Liver (tissue), 9 donors: ENCODE data around the gene MAGEF1. TPM values are rescaled to one million over a fixed set of nuclear protein-coding genes. Genes with fewer than 3 reads are reported as not detected.

Experiments used
- DNase-seq: peaks from one replicate; pipeline ENCODE4 v3.0.0-alpha.2; 2017; ENCODE audit warnings: low spot score
- H3K27ac ChIP-seq, 2 donors: one replicate each; pipeline ENCODE4 v1.7.0; 2013; ENCODE audit warnings: inconsistent platforms in 2 of 2, low read length in 2 of 2, control low read depth in 1 of 2, low read depth in 1 of 2, mild to moderate bottlenecking in 1 of 2
- H3K27me3 ChIP-seq, 4 donors: one replicate each; pipeline versions ENCODE4 v1.6.1 to v1.7.0; 2013; ENCODE audit warnings: low read length in 3 of 4, inconsistent platforms in 1 of 4, mild to moderate bottlenecking in 1 of 4, moderate library complexity in 1 of 4; ENCODE audit not compliant: control insufficient read depth in 4 of 4, insufficient read depth in 4 of 4
- H3K36me3 ChIP-seq, 4 donors: one replicate each; pipeline versions ENCODE4 v1.6.1 to v1.7.0; 2013; ENCODE audit warnings: low read length in 3 of 4, mild to moderate bottlenecking in 3 of 4, low read depth in 1 of 4, moderate library complexity in 1 of 4; ENCODE audit not compliant: control insufficient read depth in 4 of 4, insufficient read depth in 3 of 4
- H3K4me1 ChIP-seq, 4 donors: one replicate each; pipeline versions ENCODE4 v1.6.1 to v1.7.0; 2013; ENCODE audit warnings: low read length in 3 of 4, mild to moderate bottlenecking in 3 of 4, moderate library complexity in 1 of 4; ENCODE audit not compliant: control insufficient read depth in 4 of 4, insufficient read depth in 4 of 4
- H3K4me3 ChIP-seq, 3 donors: one replicate each; pipeline versions ENCODE4 v1.6.1 to v1.7.0; 2013; ENCODE audit warnings: low read length in 3 of 3, control low read depth in 1 of 3, low read depth in 1 of 3, mild to moderate bottlenecking in 1 of 3
- H3K9ac ChIP-seq, 2 donors: one replicate each; pipeline ENCODE4 v1.7.0; 2013; ENCODE audit warnings: low read length in 2 of 2, mild to moderate bottlenecking in 2 of 2, moderate library complexity in 2 of 2, control low read depth in 1 of 2, low read depth in 1 of 2
- H3K9me3 ChIP-seq, 4 donors: one replicate each; pipeline versions ENCODE4 v1.6.1 to v1.7.0; 2013; ENCODE audit warnings: low read length in 3 of 4; ENCODE audit not compliant: control insufficient read depth in 4 of 4
- ATF3 ChIP-seq: IDR thresholded peaks from 2 replicates; pipeline ENCODE4 v1.6.1; 2016; ENCODE audit warnings: antibody characterized with exemption
- EGR1 ChIP-seq, 2 donors: IDR thresholded peaks; 2 replicates each; pipeline ENCODE4 v1.6.1; 2016 to 2018; ENCODE audit warnings: antibody characterized with exemption in 2 of 2, low read depth in 2 of 2
- FOXA1 ChIP-seq: IDR thresholded peaks from 2 replicates; pipeline ENCODE4 v1.6.1; 2016; ENCODE audit warnings: antibody characterized with exemption
- FOXA2 ChIP-seq: IDR thresholded peaks from 2 replicates; pipeline ENCODE4 v1.6.1; 2016; ENCODE audit warnings: antibody characterized with exemption
- GABPA ChIP-seq, 2 donors: IDR thresholded peaks in 1 of 2; conservative IDR thresholded peaks in 1 of 2; 2 replicates each; pipeline ENCODE4 v1.6.1; 2016; ENCODE audit warnings: antibody characterized with exemption in 2 of 2, mild to moderate bottlenecking in 1 of 2, moderate library complexity in 1 of 2
- HNF4A ChIP-seq, 2 donors: conservative IDR thresholded peaks; 2 replicates each; pipeline ENCODE4 v1.6.1; 2016; ENCODE audit warnings: antibody characterized with exemption in 2 of 2, mild to moderate bottlenecking in 2 of 2
- HNF4G ChIP-seq: IDR thresholded peaks from 2 replicates; pipeline ENCODE4 v1.6.1; 2016; ENCODE audit warnings: antibody characterized with exemption
- JUND ChIP-seq, 2 donors: IDR thresholded peaks; 2 replicates each; pipeline ENCODE4 v1.6.1; 2016; ENCODE audit warnings: antibody characterized with exemption in 2 of 2
- MAX ChIP-seq: IDR thresholded peaks from 2 replicates; pipeline ENCODE4 v1.6.1; 2016; ENCODE audit warnings: antibody characterized with exemption
- NR2F2 ChIP-seq: IDR thresholded peaks from 2 replicates; pipeline ENCODE4 v1.6.1; 2016; ENCODE audit warnings: antibody characterized with exemption
- RAD21 ChIP-seq, 2 donors: IDR thresholded peaks; 2 replicates each; pipeline ENCODE4 v1.6.1; 2016; ENCODE audit warnings: antibody characterized with exemption in 2 of 2, mild to moderate bottlenecking in 2 of 2
- REST ChIP-seq: IDR thresholded peaks from 2 replicates; pipeline ENCODE4 v1.6.1; 2016; ENCODE audit warnings: antibody characterized with exemption, mild to moderate bottlenecking
- RXRA ChIP-seq, 2 donors: IDR thresholded peaks; 2 replicates each; pipeline ENCODE4 v1.6.1; 2017 to 2018; ENCODE audit warnings: antibody characterized with exemption in 2 of 2, mild to moderate bottlenecking in 1 of 2
- SP1 ChIP-seq: IDR thresholded peaks from 2 replicates; pipeline ENCODE4 v1.6.1; 2018; ENCODE audit warnings: antibody characterized with exemption, mild to moderate bottlenecking
- TAF1 ChIP-seq: conservative IDR thresholded peaks from 2 replicates; pipeline ENCODE4 v1.6.1; 2016; ENCODE audit warnings: antibody characterized with exemption, mild to moderate bottlenecking
- YY1 ChIP-seq: IDR thresholded peaks from 2 replicates; pipeline ENCODE4 v1.6.1; 2016; ENCODE audit warnings: antibody characterized with exemption, mild to moderate bottlenecking
- ZBTB33 ChIP-seq: IDR thresholded peaks from 2 replicates; pipeline ENCODE4 v1.6.1; 2016; ENCODE audit warnings: antibody characterized with exemption
- WGBS: extraction: QIAGEN DNeasy Blood & Tissue Kit; methylation state at CpG from one replicate; pipeline ENCODE4 v1.1.7; 2013; 5-methylcytosine and 5-hydroxymethylcytosine counted together
- polyA plus RNA-seq, 2 donors: library from polyadenylated mRNA; stranded (reverse) in 1 of 2; unstranded in 1 of 2; fragments of 200-250 nt in 1 of 2; fragments of >200 nt in 1 of 2; fragmentation: Nextera tagmentation in 1 of 2; extraction: Ambion mirVana in 1 of 2; gene quantifications; one replicate each; pipeline versions ENCODE4 v1.2.1 to v1.2.3, GENCODE V29; 2013 to 2015
- total RNA-seq, 2 donors: library from RNA; depleted of rRNA; stranded (reverse); fragments of >200 nt; gene quantifications; one replicate each; pipeline ENCODE4 v1.2.3, GENCODE V29; 2014
- TF ChIP-seq, protein P1 (sequence below): fragments of 150-350 bp; IDR thresholded peaks from 2 replicates; pipeline ENCODE4 v1.5.1; 2017; ENCODE audit warnings: improper control_type of control experiment, low read depth, low read length; ENCODE audit not compliant: missing input control
- donor health status: healthy.
- donor health status: healthy.
- donor health status: healthy.
- donor health status: healthy.
- donor health status: healthy.

MAGEF1 gene
- total and polyA plus RNA-seq, 4 donors, result 12.9 to 15.5 (median 14.3) TPM

DNA sequence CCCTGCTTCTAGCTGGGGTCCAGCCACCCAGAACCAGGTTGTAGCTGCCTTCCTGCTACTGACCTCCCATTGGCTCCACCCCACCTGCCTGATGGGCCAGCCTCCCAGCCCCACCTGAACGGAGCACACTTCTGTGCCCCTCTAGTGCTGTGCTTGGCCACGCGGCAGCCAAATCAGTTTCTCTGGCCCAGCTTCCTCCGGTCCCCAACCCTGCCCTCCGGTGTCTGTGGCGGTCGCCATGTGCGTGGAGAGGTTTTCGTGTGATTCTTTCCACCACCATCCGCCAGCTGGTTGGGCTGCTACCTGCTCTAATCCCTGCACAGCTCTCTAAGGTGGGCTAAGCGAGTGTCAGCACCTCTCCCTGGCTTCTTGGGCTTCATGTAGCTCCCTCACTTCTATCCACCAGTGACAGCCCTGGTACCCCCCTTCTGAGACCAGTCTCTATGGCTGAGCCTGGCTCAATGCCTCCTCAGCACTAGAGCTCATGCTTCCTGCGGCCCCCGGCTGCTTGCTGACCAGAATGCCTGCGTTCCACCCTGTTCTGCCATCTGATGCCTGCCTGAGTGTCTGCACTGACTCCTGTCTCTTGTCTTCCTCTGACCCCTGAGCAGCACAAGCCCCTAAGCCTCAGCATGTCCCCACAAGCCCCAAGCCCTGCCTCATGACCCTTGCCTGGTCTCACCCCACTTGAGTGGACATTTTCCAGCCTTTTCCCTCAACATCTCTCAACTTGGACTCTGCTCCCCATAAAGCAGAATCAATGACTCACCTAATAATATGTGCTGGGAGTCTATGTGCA, 23.2 kb upstream of the MAGEF1 start:
- no peak overlapping the region for H3K27ac ChIP-seq
- WGBS, result 91% methylated on average over 14 of the region's 14 CpGs
- no peaks in the 10 kb centered on the region for H3K36me3 ChIP-seq
- no peak overlapping the region for H3K4me3 ChIP-seq
- no peak for TF ChIP-seq MAX
- no peak for TF ChIP-seq HNF4A (conservative IDR thresholded peaks at IDR 0.05)
- TF ChIP-seq SP1, result no peak
- no peak for TF ChIP-seq EGR1 (IDR thresholded peaks at IDR 0.05; ENCODE audit: low read depth in 2 of 2)
- TF ChIP-seq YY1, result no peak
- no peak for TF ChIP-seq GABPA (IDR thresholded peaks at IDR 0.05 in 1 of 2, conservative IDR thresholded peaks at IDR 0.05 in 1 of 2)
- TF ChIP-seq HNF4G, result no peak
- no peak for TF ChIP-seq RAD21 (IDR thresholded peaks at IDR 0.05)
- TF ChIP-seq REST, result no peak
- no peak for TF ChIP-seq FOXA2
- TF ChIP-seq ZBTB33, result no peak
- no peak for TF ChIP-seq RXRA (IDR thresholded peaks at IDR 0.05)
- TF ChIP-seq FOXA1, result no peak
- no peak for TF ChIP-seq NR2F2
- TF ChIP-seq ATF3, result no peak
- no peak for TF ChIP-seq JUND (IDR thresholded peaks at IDR 0.05)
- no peak for TF ChIP-seq TAF1
- TF ChIP-seq, protein P1, sequence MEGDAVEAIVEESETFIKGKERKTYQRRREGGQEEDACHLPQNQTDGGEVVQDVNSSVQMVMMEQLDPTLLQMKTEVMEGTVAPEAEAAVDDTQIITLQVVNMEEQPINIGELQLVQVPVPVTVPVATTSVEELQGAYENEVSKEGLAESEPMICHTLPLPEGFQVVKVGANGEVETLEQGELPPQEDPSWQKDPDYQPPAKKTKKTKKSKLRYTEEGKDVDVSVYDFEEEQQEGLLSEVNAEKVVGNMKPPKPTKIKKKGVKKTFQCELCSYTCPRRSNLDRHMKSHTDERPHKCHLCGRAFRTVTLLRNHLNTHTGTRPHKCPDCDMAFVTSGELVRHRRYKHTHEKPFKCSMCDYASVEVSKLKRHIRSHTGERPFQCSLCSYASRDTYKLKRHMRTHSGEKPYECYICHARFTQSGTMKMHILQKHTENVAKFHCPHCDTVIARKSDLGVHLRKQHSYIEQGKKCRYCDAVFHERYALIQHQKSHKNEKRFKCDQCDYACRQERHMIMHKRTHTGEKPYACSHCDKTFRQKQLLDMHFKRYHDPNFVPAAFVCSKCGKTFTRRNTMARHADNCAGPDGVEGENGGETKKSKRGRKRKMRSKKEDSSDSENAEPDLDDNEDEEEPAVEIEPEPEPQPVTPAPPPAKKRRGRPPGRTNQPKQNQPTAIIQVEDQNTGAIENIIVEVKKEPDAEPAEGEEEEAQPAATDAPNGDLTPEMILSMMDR, result no peak
- H3K9ac ChIP-seq, result no peak overlapping the region
- no peaks in the 10 kb centered on the region for H3K4me1 ChIP-seq
- peak; percentile 26 for DNase-seq
- no peaks in the 10 kb centered on the region for H3K27me3 ChIP-seq
- no peaks in the 10 kb centered on the region for H3K9me3 ChIP-seq
